A673 (cell line): ENCODE results near the gene POMT2. TPM values are rescaled to one million over a fixed set of nuclear protein-coding genes. Genes with fewer than 3 reads are reported as not detected.
A peak's percentile ranks its signal among the peaks of the same experiment; 100 is the strongest.

Experiments
- BruUV-seq: library from RNA; stranded (reverse); fragments of 400-500 nt; replicated peaks from 2 replicates; lab custom pipeline; 2021; lab: Mats Ljungman, UMichigan
- CTCF ChIA-PET: fragments of 300-600 bp; sonication (Branson Sonifier 250); formaldehyde crosslinking; loops from one replicate; lab custom pipeline; 2022; ENCODE audit warnings: antibody characterized with exemption; lab: Charles Lee
- POLR2A ChIA-PET: fragments of 300-600 bp; sonication (Branson Sonifier 250); formaldehyde crosslinking; loops from one replicate; lab custom pipeline; 2022; ENCODE audit warnings: antibody characterized with exemption; ENCODE audit not compliant: low non-redundant PET; lab: Charles Lee
- DNase-seq: peaks from one replicate; pipeline ENCODE4 v3.0.0-alpha.2; 2015; ENCODE audit warnings: low spot score
- H3K27ac ChIP-seq: fragments of 200-600 bp; sonication (generic); 2 replicates; pipeline ENCODE4 v1.5.1; 2016; ENCODE audit warnings: mixed run types, low read depth, mild to moderate bottlenecking, mixed read lengths, antibody characterized with exemption, low read length; ENCODE audit not compliant: poor library complexity, severe bottlenecking
- H3K27me3 ChIP-seq: fragments of 200-600 bp; sonication (generic); replicated peaks from 2 replicates; pipeline ENCODE4 v1.6.1; 2017; ENCODE audit warnings: mixed run types, low read depth, mild to moderate bottlenecking, mixed read lengths, antibody characterized with exemption, low read length; ENCODE audit not compliant: insufficient read depth, poor library complexity
- H3K36me3 ChIP-seq: fragments of 200-600 bp; sonication (generic); 2 replicates; pipeline ENCODE4 v1.6.1; 2016; ENCODE audit warnings: mixed run types, mild to moderate bottlenecking, mixed read lengths, antibody characterized with exemption, low read length; ENCODE audit not compliant: insufficient read depth, poor library complexity, severe bottlenecking
- H3K4me1 ChIP-seq: fragments of 200-600 bp; sonication (generic); 2 replicates; pipeline ENCODE4 v1.6.1; 2017; ENCODE audit warnings: mixed run types, mild to moderate bottlenecking, mixed read lengths, antibody characterized with exemption, low read length; ENCODE audit not compliant: insufficient read depth, poor library complexity, severe bottlenecking
- H3K4me3 ChIP-seq: fragments of 200-600 bp; sonication (generic); 2 replicates; pipeline ENCODE4 v1.5.1; 2016; ENCODE audit warnings: low read depth, mixed run types, mild to moderate bottlenecking, mixed read lengths, low read length; ENCODE audit not compliant: poor library complexity, severe bottlenecking
- H3K9me3 ChIP-seq: fragments of 200-600 bp; sonication (generic); 2 replicates; pipeline ENCODE4 v1.6.1; 2016; ENCODE audit warnings: mixed run types, low read depth, mild to moderate bottlenecking, mixed read lengths, antibody characterized with exemption, low read length; ENCODE audit not compliant: poor library complexity, severe bottlenecking
- CTCF ChIP-seq: fragments of 300-800, 200-600 bp; sonication (generic); conservative IDR thresholded peaks from 2 replicates; pipeline ENCODE4 v1.5.1; 2017; ENCODE audit warnings: low read depth, mild to moderate bottlenecking, antibody characterized with exemption, low read length, moderate library complexity, mixed read lengths
- EZH2 ChIP-seq: fragments of 200-600 bp; sonication (generic); IDR thresholded peaks from 2 replicates; pipeline ENCODE4 v1.6.1; 2017; ENCODE audit warnings: borderline replicate concordance, low read depth, mild to moderate bottlenecking, mixed read lengths, antibody characterized with exemption, low read length; ENCODE audit not compliant: poor library complexity, severe bottlenecking
- intact Hi-C: fragments of 100-400 bp; cut with micrococcal nuclease; formaldehyde crosslinking; loops from one replicate; pipeline ENCODE4 v1.10.0; 2022; ENCODE audit not compliant: unreplicated experiment
- total RNA-seq: library from RNA; stranded (reverse); gene quantifications from 2 replicates; pipeline ENCODE4 v1.2.3, GENCODE V29; 2021

The POMT2 gene
- total RNA-seq, 1 experiment from 2014 or later, result 55.6 TPM

DNA sequence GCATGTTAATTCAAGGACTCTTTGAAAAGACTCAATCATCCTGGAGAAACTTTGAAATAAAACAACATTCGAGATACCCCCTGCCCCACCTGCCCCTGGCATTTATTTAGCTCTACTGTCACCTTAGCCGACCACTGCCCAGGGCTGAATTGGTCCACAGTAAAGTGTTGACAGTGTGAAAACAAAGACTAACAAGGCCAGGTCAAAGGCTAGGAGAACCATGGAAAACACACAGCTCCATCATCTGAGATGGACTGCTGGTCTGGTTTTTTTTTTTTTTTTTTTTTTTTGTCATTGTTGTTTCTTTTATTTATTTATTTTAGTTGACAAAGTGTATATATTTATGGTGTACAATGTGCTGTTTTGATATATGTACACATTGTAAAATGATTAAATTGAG lies 25.8 kb upstream of the POMT2 start:
- intact Hi-C loops, result no loop called here
- CTCF ChIA-PET, result no interaction called here

DNA sequence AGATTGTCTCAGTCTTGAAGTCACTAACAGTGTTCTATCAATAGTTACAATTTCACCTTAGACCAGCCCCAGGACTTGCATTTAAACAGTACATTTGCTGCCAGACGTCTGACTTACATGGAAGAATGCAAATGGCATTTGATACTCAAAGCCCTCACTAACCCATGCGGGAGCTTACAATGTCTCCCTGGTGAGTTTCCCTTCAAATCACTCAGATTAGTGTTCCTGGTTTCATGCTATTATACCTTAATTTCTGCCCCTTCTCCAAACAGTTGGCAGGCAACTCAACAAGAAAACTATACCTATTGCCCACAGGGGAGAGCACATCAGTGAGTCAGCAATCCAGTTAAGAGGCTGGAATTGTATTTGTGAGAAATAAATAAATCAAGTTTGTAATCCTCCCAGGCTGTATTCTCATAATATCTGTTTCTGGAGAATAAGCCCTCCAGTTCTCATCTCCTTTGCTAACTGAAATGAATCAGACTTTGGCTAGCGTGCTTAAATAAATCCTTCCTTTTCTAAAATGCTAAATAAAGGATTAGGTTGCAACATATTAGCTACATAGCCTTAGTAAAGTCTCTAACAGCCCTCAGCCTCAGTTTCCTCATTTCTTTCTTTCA lies 23.8 kb upstream of the POMT2 start:
- H3K27me3 ChIP-seq, result no peaks in the 10 kb centered on the region
- H3K27ac ChIP-seq, result no peak overlapping the region
- intact Hi-C loops, result no loop called here
- H3K4me3 ChIP-seq, result no peak overlapping the region
- TF ChIP-seq EZH2 (no peak), CTCF (no peak)
- DNase-seq, result peak; percentile 33
- H3K4me1 ChIP-seq, result peaks cover 10% of the 10 kb centered on the region
- ChIA-PET CTCF (no interaction called here), POLR2A (interaction anchor here (0.6 kb wide), 1 partner anchor 23 kb away, joined by 9 read pairs; no protein-coding TSS in a partner anchor)
- no peaks in the 10 kb centered on the region for H3K36me3 ChIP-seq
- no peaks in the 10 kb centered on the region for H3K9me3 ChIP-seq
- BruUV-seq, result no TSS peak

More for the DNA sequence above, 25.8 kb upstream of the POMT2 start:
- H3K4me1 ChIP-seq, result peaks cover 10% of the 10 kb centered on the region
- H3K27ac ChIP-seq, result no peak overlapping the region
- no peak overlapping the region for H3K4me3 ChIP-seq
- TF ChIP-seq EZH2 (no peak), CTCF (no peak)
- H3K36me3 ChIP-seq, result no peaks in the 10 kb centered on the region
- no peaks in the 10 kb centered on the region for H3K9me3 ChIP-seq
- BruUV-seq, result no TSS peak
- POLR2A ChIA-PET, result interaction anchor here (0.5 kb wide), 1 partner anchor 146 kb away, joined by 7 read pairs; no protein-coding TSS in a partner anchor
- DNase-seq, result no peak
- no peaks in the 10 kb centered on the region for H3K27me3 ChIP-seq

DNA sequence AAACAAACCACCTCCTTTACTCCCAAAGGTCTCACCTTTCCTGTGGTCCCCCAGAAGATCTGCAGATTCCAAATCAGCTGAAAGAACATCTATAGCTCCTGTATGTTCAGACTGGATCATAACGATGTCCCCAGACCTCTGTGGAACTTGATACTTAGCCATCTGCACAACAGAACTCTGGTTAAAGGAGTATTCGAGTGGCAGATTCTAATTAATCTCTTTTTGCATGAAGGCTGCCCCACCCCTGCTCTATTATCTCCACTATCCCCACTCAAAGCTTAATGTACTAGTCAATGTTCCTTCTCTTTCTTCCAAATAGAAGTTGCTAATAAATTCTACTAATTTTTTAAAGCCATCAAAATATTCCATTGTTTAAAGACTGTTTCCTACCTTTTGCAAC lies 23.0 kb upstream of the POMT2 start:
- Histone ChIP-seq H3K4me3 (no peak overlapping the region), H3K27ac (no peak overlapping the region), H3K36me3 (no peaks in the 10 kb centered on the region), H3K9me3 (no peaks in the 10 kb centered on the region), H3K4me1 (peaks cover 10% of the 10 kb centered on the region), H3K27me3 (no peaks in the 10 kb centered on the region)
- TF ChIP-seq CTCF, result no peak
- TF ChIP-seq EZH2, result no peak
- no TSS peak for BruUV-seq
- ChIA-PET POLR2A (interaction anchor here (0.6 kb wide), 1 partner anchor 22 kb away, joined by 9 read pairs; no protein-coding TSS in a partner anchor), CTCF (no interaction called here)
- intact Hi-C loops, result no loop called here
- no peak for DNase-seq
